GM23248 (cell line): ENCODE results near the gene SLC6A16.
"Not testable (repeated sequence)": the region's sequence is repeated elsewhere in the genome, so short reads cannot be mapped to it uniquely, and the experiment has no call there.

Experiments
- EZH2 ChIP-seq: fragments of 200-600 bp; sonication (generic); IDR thresholded peaks from 2 replicates; pipeline ENCODE4 v1.6.1; 2018; ENCODE audit warnings: antibody characterized with exemption, mild to moderate bottlenecking; ENCODE audit not compliant: insufficient read depth, poor library complexity, severe bottlenecking
- EZH2phosphoT487 ChIP-seq: fragments of 200-600 bp; sonication (generic); IDR thresholded peaks from 2 replicates; pipeline ENCODE4 v1.6.1; 2018; ENCODE audit warnings: antibody characterized with exemption, moderate library complexity, mild to moderate bottlenecking, low read depth; ENCODE audit not compliant: insufficient read depth

- TF ChIP-seq EZH2, EZH2phosphoT487: not testable (repeated sequence)
Measured at GRCh38 chr19:49331187-49331586, 6.2 kb upstream of the SLC6A16 start.
